ENCODE results near the gene C20orf202. TPM values are rescaled to one million over a fixed set of nuclear protein-coding genes. Genes with fewer than 3 reads are reported as not detected.

C20orf202 gene
- total RNA-seq, 1 experiment from 2014 or later = not detected

GRCh38 chr20:1174787-1175186 is 28.5 kb upstream of the C20orf202 start:
- H3K9me3 ChIP-seq (replicated peaks) = no peaks in the 10 kb centered on the region
- peaks cover 5% of the 10 kb centered on the region for H3K36me3 ChIP-seq
- H3K27me3 ChIP-seq = no peaks in the 10 kb centered on the region
- H3K4me3 ChIP-seq = no peak overlapping the region
- H3K27ac ChIP-seq = no peak overlapping the region
- peaks cover 5% of the 10 kb centered on the region; the same call in 1 of the 2 replicates for H3K4me1 ChIP-seq
- DNase-seq = no peak

- Histone ChIP-seq H3K36me3 (no peaks in the 10 kb centered on the region), H3K27me3 (no peaks in the 10 kb centered on the region), H3K4me1 (peaks cover 5% of the 10 kb centered on the region; the same call in 1 of the 2 replicates), H3K27ac (no peak overlapping the region), H3K9me3 (replicated peaks) (no peaks in the 10 kb centered on the region), H3K4me3 (no peak overlapping the region)
- no peak for DNase-seq
Measured at GRCh38 chr20:1177680-1178079, 25.6 kb upstream of the C20orf202 start.

GRCh38 chr20:1178103-1178502 is 25.2 kb upstream of the C20orf202 start:
- DNase-seq = no peak
- Histone ChIP-seq H3K9me3 (replicated peaks) (no peaks in the 10 kb centered on the region), H3K36me3 (no peaks in the 10 kb centered on the region), H3K4me3 (no peak overlapping the region), H3K27me3 (no peaks in the 10 kb centered on the region), H3K4me1 (peaks cover 4% of the 10 kb centered on the region; the same call in 1 of the 2 replicates), H3K27ac (no peak overlapping the region)

- Histone ChIP-seq H3K36me3 (no peaks in the 10 kb centered on the region), H3K27me3 (no peaks in the 10 kb centered on the region), H3K4me3 (no peak overlapping the region), H3K27ac (no peak overlapping the region), H3K9me3 (replicated peaks) (no peaks in the 10 kb centered on the region), H3K4me1 (no peaks in the 10 kb centered on the region; the same call in 1 of the 2 replicates)
- DNase-seq = no peak
Measured at GRCh38 chr20:1178623-1179022, 24.6 kb upstream of the C20orf202 start.

- Histone ChIP-seq H3K9me3 (replicated peaks) (no peaks in the 10 kb centered on the region), H3K4me1 (no peaks in the 10 kb centered on the region), H3K27me3 (0 out of 2 replicates have a peak, but pooled peaks cover 1% of the 10 kb centered on the region), H3K4me3 (no peak overlapping the region), H3K36me3 (no peaks in the 10 kb centered on the region), H3K27ac (no peak overlapping the region)
- no peak for DNase-seq
Measured at GRCh38 chr20:1180949-1181348, 22.3 kb upstream of the C20orf202 start.

GRCh38 chr20:1182106-1182505 is 21.1 kb upstream of the C20orf202 start:
- no peak for DNase-seq
- H3K27ac ChIP-seq = no peak overlapping the region
- 0 out of 2 replicates have a peak, but pooled peaks cover 5% of the 10 kb centered on the region for H3K27me3 ChIP-seq
- no peak overlapping the region for H3K4me3 ChIP-seq
- H3K9me3 ChIP-seq (replicated peaks) = no peaks in the 10 kb centered on the region
- no peaks in the 10 kb centered on the region for H3K36me3 ChIP-seq
- H3K4me1 ChIP-seq = no peaks in the 10 kb centered on the region

- H3K9me3 ChIP-seq (replicated peaks) = no peaks in the 10 kb centered on the region
- DNase-seq = no peak
- H3K27ac ChIP-seq = no peak overlapping the region
- no peak overlapping the region for H3K4me3 ChIP-seq
- no peaks in the 10 kb centered on the region for H3K4me1 ChIP-seq
- 0 out of 2 replicates have a peak, but pooled peaks cover 5% of the 10 kb centered on the region for H3K27me3 ChIP-seq
- no peaks in the 10 kb centered on the region for H3K36me3 ChIP-seq
Measured at GRCh38 chr20:1183153-1183552, 20.1 kb upstream of the C20orf202 start.

- Histone ChIP-seq H3K36me3 (no peaks in the 10 kb centered on the region), H3K27ac (no peak overlapping the region), H3K9me3 (replicated peaks) (no peaks in the 10 kb centered on the region), H3K4me3 (no peak overlapping the region), H3K4me1 (no peaks in the 10 kb centered on the region), H3K27me3 (0 out of 2 replicates have a peak, but pooled peaks cover 5% of the 10 kb centered on the region)
- DNase-seq = no peak
Measured at GRCh38 chr20:1184260-1184637, 19.0 kb upstream of the C20orf202 start.

- Histone ChIP-seq H3K9me3 (replicated peaks) (no peaks in the 10 kb centered on the region), H3K36me3 (no peaks in the 10 kb centered on the region), H3K27me3 (0 out of 2 replicates have a peak, but pooled peaks cover 5% of the 10 kb centered on the region), H3K27ac (no peak within 1 kb of the TSS), H3K4me3 (no peak within 1 kb of the TSS), H3K4me1 (no peaks in the 10 kb centered on the region)
- no peak for DNase-seq
Measured at GRCh38 chr20:1184638-1185315, 18.5 kb upstream of the C20orf202 start, which contains the start of gene TMEM74B. TMEM74B (minus strand) TSS chr20:1184981; CDS start chr20:1183801, 1,180 bp downstream.

- Histone ChIP-seq H3K27me3 (0 out of 2 replicates have a peak, but pooled peaks cover 5% of the 10 kb centered on the region), H3K27ac (no peak overlapping the region), H3K36me3 (no peaks in the 10 kb centered on the region), H3K9me3 (replicated peaks) (no peaks in the 10 kb centered on the region), H3K4me3 (no peak overlapping the region), H3K4me1 (no peaks in the 10 kb centered on the region)
- DNase-seq = no peak
Measured at GRCh38 chr20:1185316-1185741, 17.9 kb upstream of the C20orf202 start.

- peak; percentile 33 to 48 for DNase-seq
- no peak overlapping the region for H3K27ac ChIP-seq
- no peaks in the 10 kb centered on the region for H3K36me3 ChIP-seq
- H3K27me3 ChIP-seq = 0 out of 2 replicates have a peak, but pooled peaks cover 5% of the 10 kb centered on the region
- H3K4me3 ChIP-seq = no peak overlapping the region
- H3K4me1 ChIP-seq = no peaks in the 10 kb centered on the region
- H3K9me3 ChIP-seq (replicated peaks) = no peaks in the 10 kb centered on the region
Measured at GRCh38 chr20:1185790-1186334, 17.4 kb upstream of the C20orf202 start.

- no peak overlapping the region for H3K27ac ChIP-seq
- DNase-seq = no peak
- H3K27me3 ChIP-seq = 0 out of 2 replicates have a peak, but pooled peaks cover 5% of the 10 kb centered on the region
Measured at GRCh38 chr20:1186367-1186991, 16.8 kb upstream of the C20orf202 start.

GRCh38 chr20:1187605-1188171 is 15.6 kb upstream of the C20orf202 start:
- Histone ChIP-seq H3K4me3 (no peak overlapping the region), H3K4me1 (no peaks in the 10 kb centered on the region), H3K36me3 (no peaks in the 10 kb centered on the region), H3K27me3 (0 out of 2 replicates have a peak, but pooled peaks cover 5% of the 10 kb centered on the region), H3K9me3 (replicated peaks) (no peaks in the 10 kb centered on the region), H3K27ac (no peak overlapping the region)
- DNase-seq = no peak

More at GRCh38 chr20:1186367-1186991, 16.8 kb upstream of the C20orf202 start:
- no peak overlapping the region for H3K4me3 ChIP-seq
- H3K9me3 ChIP-seq (replicated peaks) = no peaks in the 10 kb centered on the region
- no peaks in the 10 kb centered on the region for H3K4me1 ChIP-seq
- H3K36me3 ChIP-seq = no peaks in the 10 kb centered on the region

GRCh38 chr20:1188347-1188746 is 14.9 kb upstream of the C20orf202 start:
- H3K4me1 ChIP-seq = no peaks in the 10 kb centered on the region
- no peak for DNase-seq
- no peaks in the 10 kb centered on the region for H3K36me3 ChIP-seq
- H3K27me3 ChIP-seq = 0 out of 2 replicates have a peak, but pooled peaks cover 5% of the 10 kb centered on the region
- no peak overlapping the region for H3K4me3 ChIP-seq
- no peaks in the 10 kb centered on the region for H3K9me3 ChIP-seq (replicated peaks)
- H3K27ac ChIP-seq = no peak overlapping the region

- Histone ChIP-seq H3K4me3 (no peak overlapping the region), H3K4me1 (no peaks in the 10 kb centered on the region), H3K9me3 (replicated peaks) (no peaks in the 10 kb centered on the region), H3K27me3 (0 out of 2 replicates have a peak, but pooled peaks cover 5% of the 10 kb centered on the region), H3K27ac (no peak overlapping the region), H3K36me3 (no peaks in the 10 kb centered on the region)
- DNase-seq = no peak
Measured at GRCh38 chr20:1189827-1190226, 13.4 kb upstream of the C20orf202 start.

Data from SJCRH30 (cell line).